ENCODE measurements around the gene ATP6V1E1.

DNA sequence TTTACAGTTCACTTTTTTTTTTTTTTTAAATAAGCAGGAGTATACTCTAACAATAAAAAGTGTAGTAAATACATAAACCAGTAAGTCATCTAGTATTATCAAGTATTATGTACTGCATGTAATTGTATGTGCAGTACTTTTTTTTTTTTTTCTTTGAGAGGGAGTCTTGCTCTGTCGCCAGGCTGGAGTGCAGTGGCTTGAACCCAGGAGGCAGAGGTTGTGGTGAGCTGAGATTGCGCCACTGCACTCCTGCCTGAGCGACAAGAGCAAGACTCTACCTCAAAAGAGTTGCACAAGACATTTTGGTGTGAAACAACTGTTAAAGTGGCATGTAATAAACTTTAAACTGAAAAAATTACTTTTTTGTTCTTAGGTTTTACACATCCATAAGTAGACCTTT lies 26.7 kb upstream of the ATP6V1E1 start:
- TF ChIP-seq, protein P1, sequence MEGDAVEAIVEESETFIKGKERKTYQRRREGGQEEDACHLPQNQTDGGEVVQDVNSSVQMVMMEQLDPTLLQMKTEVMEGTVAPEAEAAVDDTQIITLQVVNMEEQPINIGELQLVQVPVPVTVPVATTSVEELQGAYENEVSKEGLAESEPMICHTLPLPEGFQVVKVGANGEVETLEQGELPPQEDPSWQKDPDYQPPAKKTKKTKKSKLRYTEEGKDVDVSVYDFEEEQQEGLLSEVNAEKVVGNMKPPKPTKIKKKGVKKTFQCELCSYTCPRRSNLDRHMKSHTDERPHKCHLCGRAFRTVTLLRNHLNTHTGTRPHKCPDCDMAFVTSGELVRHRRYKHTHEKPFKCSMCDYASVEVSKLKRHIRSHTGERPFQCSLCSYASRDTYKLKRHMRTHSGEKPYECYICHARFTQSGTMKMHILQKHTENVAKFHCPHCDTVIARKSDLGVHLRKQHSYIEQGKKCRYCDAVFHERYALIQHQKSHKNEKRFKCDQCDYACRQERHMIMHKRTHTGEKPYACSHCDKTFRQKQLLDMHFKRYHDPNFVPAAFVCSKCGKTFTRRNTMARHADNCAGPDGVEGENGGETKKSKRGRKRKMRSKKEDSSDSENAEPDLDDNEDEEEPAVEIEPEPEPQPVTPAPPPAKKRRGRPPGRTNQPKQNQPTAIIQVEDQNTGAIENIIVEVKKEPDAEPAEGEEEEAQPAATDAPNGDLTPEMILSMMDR (IDR thresholded peaks at IDR 0.05): no peak
- no peak for TF ChIP-seq POLR2A (IDR thresholded peaks at IDR 0.05; ENCODE audit: low read depth)

Data from esophagus muscularis mucosa (tissue), 3 donors.